Breast epithelium (tissue), 4 donors: ENCODE data around the gene ARFGEF2. TPM values are rescaled to one million over a fixed set of nuclear protein-coding genes. Genes with fewer than 3 reads are reported as not detected.

Source experiments
- DNase-seq, 2 donors: peaks; one replicate each; pipeline ENCODE4 v3.0.0-alpha.2; 2019; ENCODE audit warnings: low spot score in 2 of 2
- H3K27ac ChIP-seq, 2 donors: fragments of 200-600 bp; sonication (generic) in 1 of 2; one replicate each; pipeline ENCODE4 v1.5.1; 2016 to 2019; ENCODE audit warnings: mild to moderate bottlenecking in 1 of 2
- H3K27me3 ChIP-seq, 2 donors: fragments of 200-600 bp; sonication (generic) in 1 of 2; one replicate each; pipeline versions ENCODE4 v1.5.1 to v1.6.0; 2017 to 2019; ENCODE audit warnings: control low read depth in 1 of 2, mild to moderate bottlenecking in 1 of 2
- H3K36me3 ChIP-seq: fragments of 200-600 bp; one replicate; pipeline ENCODE4 v1.5.1; 2019
- H3K4me1 ChIP-seq, 2 donors: fragments of 200-600 bp; sonication (generic); one replicate each; pipeline ENCODE4 v1.5.1; 2016 to 2019; ENCODE audit warnings: control low read depth in 1 of 2
- H3K4me3 ChIP-seq, 3 donors: fragments of 200-600 bp; sonication (generic); 1 replicate in 2 of 3; 2 replicates in 1 of 3; pipeline ENCODE4 v1.5.1; 2016 to 2019; ENCODE audit warnings: mild to moderate bottlenecking in 3 of 3, moderate library complexity in 2 of 3
- H3K9me3 ChIP-seq, 2 donors: fragments of 200-600 bp; sonication (generic) in 1 of 2; one replicate each; pipeline ENCODE4 v1.5.1; 2016 to 2019; ENCODE audit warnings: control low read depth in 1 of 2
- POLR2A ChIP-seq: fragments of 450-650 bp; IDR thresholded peaks from one replicate; pipeline ENCODE4 v1.6.1; 2016; ENCODE audit warnings: antibody characterized with exemption, mild to moderate bottlenecking, moderate library complexity
- POLR2AphosphoS5 ChIP-seq, 3 donors: sonication (generic); formaldehyde crosslinking; IDR thresholded peaks; one replicate each; pipeline ENCODE4 v1.6.1; 2017; ENCODE audit warnings: antibody characterized with exemption in 3 of 3
- intact Hi-C: fragments of 100-400 bp; cut with DNase I; formaldehyde crosslinking; loops from one replicate; pipeline ENCODE4 v1.15.1; 2023; ENCODE audit warnings: low total_unique reads
- total RNA-seq, 3 donors: library from RNA; depleted of rRNA; stranded (reverse); fragments of >200 nt; gene quantifications; one replicate each; pipeline ENCODE4 v1.1.0, GENCODE V29; 2016
- TF ChIP-seq, protein P1 (sequence below), 3 donors: fragments of 450-650 bp; IDR thresholded peaks; one replicate each; pipeline ENCODE4 v1.5.1; 2016 to 2017; ENCODE audit warnings: antibody characterized with exemption in 3 of 3, mild to moderate bottlenecking in 3 of 3, moderate library complexity in 3 of 3

Gene ARFGEF2
- total RNA-seq, 3 donors from 2014 or later, result 37.1 to 61.6 (median 42.3) TPM

DNA sequence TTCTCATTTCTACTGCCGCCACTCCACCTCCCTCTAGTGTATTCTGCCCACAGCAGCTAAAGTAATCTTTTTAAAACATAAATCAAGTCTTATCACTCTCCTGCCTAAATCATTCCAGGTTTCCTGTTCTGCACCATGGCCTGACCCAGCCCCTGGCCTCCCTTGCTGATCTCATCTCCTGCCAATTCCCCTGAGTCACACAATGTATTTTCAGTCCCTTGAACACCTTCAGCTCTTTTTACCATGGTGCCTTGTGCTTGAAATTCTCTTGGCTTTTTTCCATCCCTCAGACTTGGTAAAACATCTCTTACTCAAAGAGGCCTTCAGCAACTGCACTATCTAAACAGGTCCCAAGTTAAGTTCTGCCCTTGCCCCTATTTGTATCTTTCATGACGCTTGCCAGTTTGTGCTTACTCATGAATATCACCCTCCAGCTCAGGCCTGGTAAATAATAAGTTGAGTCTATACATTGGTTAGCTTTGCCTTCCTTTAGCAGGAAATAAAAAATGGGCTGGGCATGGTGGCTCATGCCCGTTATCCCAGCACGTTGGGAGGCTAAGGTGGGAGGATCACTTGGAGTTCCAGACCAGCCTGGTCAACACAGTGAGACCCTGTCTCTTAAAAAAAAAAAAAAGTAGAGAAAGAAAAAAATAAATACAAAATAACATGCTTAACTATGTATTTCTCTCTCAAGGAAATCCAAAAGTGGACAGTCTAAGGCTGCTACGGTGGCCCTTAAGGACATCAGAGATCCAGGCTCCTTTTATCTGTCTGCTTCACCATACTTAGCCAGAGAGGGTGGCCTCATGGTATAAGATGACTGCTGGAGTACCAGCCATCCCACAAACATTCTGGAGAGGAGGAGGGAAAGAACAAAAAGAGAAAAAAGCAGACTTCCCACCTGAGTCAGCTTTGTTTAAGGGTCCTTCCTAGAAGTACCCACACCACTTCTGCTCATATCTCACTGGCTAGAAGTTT lies 62.2 kb downstream of the ARFGEF2 start:
- no peak overlapping the region for H3K27ac ChIP-seq
- no peak overlapping the region for H3K4me3 ChIP-seq
- peaks cover 0 to 4% of the 10 kb centered on the region in 2 donors for H3K9me3 ChIP-seq
- intact Hi-C loops, result no loop called here
- H3K36me3 ChIP-seq, result peaks cover 4% of the 10 kb centered on the region
- H3K27me3 ChIP-seq, result no peaks in the 10 kb centered on the region
- DNase-seq, result no peak
- TF ChIP-seq, protein P1, sequence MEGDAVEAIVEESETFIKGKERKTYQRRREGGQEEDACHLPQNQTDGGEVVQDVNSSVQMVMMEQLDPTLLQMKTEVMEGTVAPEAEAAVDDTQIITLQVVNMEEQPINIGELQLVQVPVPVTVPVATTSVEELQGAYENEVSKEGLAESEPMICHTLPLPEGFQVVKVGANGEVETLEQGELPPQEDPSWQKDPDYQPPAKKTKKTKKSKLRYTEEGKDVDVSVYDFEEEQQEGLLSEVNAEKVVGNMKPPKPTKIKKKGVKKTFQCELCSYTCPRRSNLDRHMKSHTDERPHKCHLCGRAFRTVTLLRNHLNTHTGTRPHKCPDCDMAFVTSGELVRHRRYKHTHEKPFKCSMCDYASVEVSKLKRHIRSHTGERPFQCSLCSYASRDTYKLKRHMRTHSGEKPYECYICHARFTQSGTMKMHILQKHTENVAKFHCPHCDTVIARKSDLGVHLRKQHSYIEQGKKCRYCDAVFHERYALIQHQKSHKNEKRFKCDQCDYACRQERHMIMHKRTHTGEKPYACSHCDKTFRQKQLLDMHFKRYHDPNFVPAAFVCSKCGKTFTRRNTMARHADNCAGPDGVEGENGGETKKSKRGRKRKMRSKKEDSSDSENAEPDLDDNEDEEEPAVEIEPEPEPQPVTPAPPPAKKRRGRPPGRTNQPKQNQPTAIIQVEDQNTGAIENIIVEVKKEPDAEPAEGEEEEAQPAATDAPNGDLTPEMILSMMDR (IDR thresholded peaks at IDR 0.05), result no peak
- TF ChIP-seq POLR2AphosphoS5 (IDR thresholded peaks at IDR 0.05) (no peak), POLR2A (no peak)
- no peaks in the 10 kb centered on the region for H3K4me1 ChIP-seq

- TF ChIP-seq POLR2AphosphoS5 (IDR thresholded peaks at IDR 0.05) (no peak), POLR2A (no peak)
- TF ChIP-seq, protein P1 (IDR thresholded peaks at IDR 0.05), result no peak
- no peak for DNase-seq
- no peaks in the 10 kb centered on the region for H3K27me3 ChIP-seq
- no peak overlapping the region for H3K4me3 ChIP-seq
- peaks cover 0 to 4% of the 10 kb centered on the region in 2 donors for H3K9me3 ChIP-seq
- no peaks in the 10 kb centered on the region for H3K4me1 ChIP-seq
- H3K27ac ChIP-seq, result no peak overlapping the region
- intact Hi-C loops, result no loop called here
- H3K36me3 ChIP-seq, result peaks cover 4% of the 10 kb centered on the region
These were observed 63.2 kb downstream of the ARFGEF2 start for GRCh38 chr20:48984575-48985219.

- Histone ChIP-seq H3K36me3 (peaks cover 4% of the 10 kb centered on the region), H3K4me1 (no peaks in the 10 kb centered on the region), H3K4me3 (no peak overlapping the region), H3K27me3 (no peaks in the 10 kb centered on the region), H3K27ac (no peak overlapping the region), H3K9me3 (peaks cover 0 to 4% of the 10 kb centered on the region in 2 donors)
- intact Hi-C loops, result no loop called here
- TF ChIP-seq POLR2A (no peak), POLR2AphosphoS5 (IDR thresholded peaks at IDR 0.05) (no peak)
- TF ChIP-seq, protein P1 (IDR thresholded peaks at IDR 0.05), result no peak
- DNase-seq, result no peak
These were observed 65.4 kb downstream of the ARFGEF2 start for GRCh38 chr20:48986899-48987298.

- TF ChIP-seq POLR2A (no peak), POLR2AphosphoS5 (IDR thresholded peaks at IDR 0.05) (no peak)
- TF ChIP-seq, protein P1 (IDR thresholded peaks at IDR 0.05), result no peak
- Histone ChIP-seq H3K4me3 (no peak overlapping the region), H3K27ac (no peak overlapping the region), H3K27me3 (no peaks in the 10 kb centered on the region), H3K36me3 (peaks cover 3% of the 10 kb centered on the region), H3K9me3 (no peaks in the 10 kb centered on the region), H3K4me1 (no peaks in the 10 kb centered on the region)
- intact Hi-C loops, result no loop called here
- no peak for DNase-seq
These were observed 69.0 kb downstream of the ARFGEF2 start for GRCh38 chr20:48990467-48990866.

GRCh38 chr20:48995589-48995988 lies 74.1 kb downstream of the ARFGEF2 start:
- Histone ChIP-seq H3K27me3 (no peaks in the 10 kb centered on the region), H3K27ac (no peak overlapping the region), H3K9me3 (no peaks in the 10 kb centered on the region), H3K36me3 (peaks cover 10% of the 10 kb centered on the region), H3K4me1 (no peaks in the 10 kb centered on the region), H3K4me3 (no peak overlapping the region)
- DNase-seq, result no peak
- TF ChIP-seq POLR2AphosphoS5 (IDR thresholded peaks at IDR 0.05) (no peak), POLR2A (no peak)
- TF ChIP-seq, protein P1 (IDR thresholded peaks at IDR 0.05), result no peak
- intact Hi-C loops, result no loop called here
